ENCODE measurements around the gene ZPBP2.
"Not testable (repeated sequence)": the region's sequence is repeated elsewhere in the genome, so short reads cannot be mapped to it uniquely, and the experiment has no call there.

Gene ZPBP2

GRCh38 chr17:39867880-39868553 lies at the start of gene ZPBP2:
Gene ZPBP2 (plus strand): TSS chr17:39868202. CDS start chr17:39868355, 153 bp downstream.
- peak in 1 of 2 donors; percentile 53 for DNase-seq

GRCh38 chr17:39818358-39819000 lies 49.5 kb upstream of the ZPBP2 start:
- DNase-seq = peak; percentile 42 to 58

GRCh38 chr17:39820541-39820940 lies 47.5 kb upstream of the ZPBP2 start:
- DNase-seq = no peak

GRCh38 chr17:39820987-39821386 lies 47.0 kb upstream of the ZPBP2 start:
- DNase-seq = no peak

DNA sequence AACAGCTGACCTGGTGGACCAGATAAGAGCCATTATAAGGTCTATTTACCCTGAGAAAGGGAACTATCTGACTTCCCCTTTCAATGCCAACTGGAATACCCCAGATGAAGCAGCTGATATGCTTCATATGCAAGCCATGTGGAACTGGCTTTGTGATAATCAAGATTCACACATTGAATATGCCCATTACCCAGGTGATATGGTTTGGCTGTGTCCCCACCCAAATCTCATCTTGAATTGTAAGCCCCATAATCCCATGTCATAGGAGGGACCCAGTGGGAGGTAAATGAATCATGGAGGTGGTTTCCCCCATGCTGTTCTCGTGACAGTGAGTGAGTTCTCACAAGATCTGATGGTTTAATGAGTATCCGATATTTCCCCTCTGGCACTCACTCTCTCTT lies 46.0 kb upstream of the ZPBP2 start:
- DNase-seq = no peak

GRCh38 chr17:39823407-39824054 lies 44.5 kb upstream of the ZPBP2 start:
- no peak for DNase-seq

GRCh38 chr17:39826334-39826733 lies 41.7 kb upstream of the ZPBP2 start:
- no peak for DNase-seq

- no peak for DNase-seq
These were observed 39.6 kb upstream of the ZPBP2 start for GRCh38 chr17:39828443-39828842.

DNA sequence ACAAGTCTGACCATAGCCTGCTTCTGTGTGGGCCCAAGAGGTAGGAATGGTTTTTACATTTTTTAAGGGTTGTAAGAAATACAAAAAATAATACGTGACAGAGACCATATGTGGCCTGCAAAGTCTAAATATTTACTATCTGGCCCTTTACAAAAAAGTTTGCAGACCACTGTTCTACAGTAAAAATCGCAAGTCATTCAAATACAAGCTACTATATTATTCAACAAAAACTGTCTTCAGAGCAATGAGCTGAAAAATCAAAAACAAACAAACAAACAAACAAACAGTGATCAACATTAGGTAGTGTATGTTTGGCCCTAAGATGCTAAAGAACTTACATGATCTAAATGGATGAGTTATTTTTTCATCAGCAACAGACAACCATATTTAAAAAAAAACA lies 36.4 kb upstream of the ZPBP2 start:
- DNase-seq = no peak

DNA sequence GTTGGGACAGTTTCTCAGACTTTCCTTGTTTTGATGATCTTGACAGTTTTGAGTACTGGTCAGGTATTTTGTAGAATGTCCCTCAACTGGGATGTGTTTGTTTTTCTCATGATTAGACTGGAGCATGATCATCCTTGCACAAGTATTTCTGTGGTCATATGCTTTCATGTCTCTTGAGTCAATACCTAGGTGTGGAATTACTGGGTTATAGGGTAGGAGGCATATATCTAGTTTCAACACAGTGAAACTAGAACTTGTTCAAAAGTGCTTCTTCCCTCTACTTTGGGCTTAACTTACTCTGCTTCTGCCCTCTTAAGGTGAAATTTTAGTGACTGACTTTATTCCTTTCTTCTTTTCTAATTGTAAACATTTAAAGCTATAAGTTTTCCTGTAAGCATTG lies 34.0 kb upstream of the ZPBP2 start:
- no peak for DNase-seq

GRCh38 chr17:39835038-39835786 lies 32.8 kb upstream of the ZPBP2 start:
- no peak for DNase-seq

DNA sequence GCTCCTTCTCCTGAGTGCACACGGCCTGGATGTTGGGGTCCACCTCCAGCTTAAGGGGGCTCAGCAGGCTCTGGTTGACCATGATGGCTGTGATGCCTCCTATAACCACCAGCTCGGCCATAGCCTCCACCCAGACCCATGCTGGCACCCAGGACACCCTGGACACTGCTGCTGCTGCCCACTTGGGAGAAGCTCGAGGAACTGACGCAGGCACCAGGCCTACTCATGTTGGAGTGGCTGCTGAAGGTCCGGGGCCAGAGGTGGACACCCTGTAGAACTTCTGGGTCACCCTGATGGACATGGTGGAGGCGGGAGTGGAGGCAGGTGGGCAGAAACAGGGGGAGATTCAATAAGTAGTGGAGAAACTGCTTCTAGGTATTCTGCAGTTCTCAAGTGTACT lies 31.9 kb upstream of the ZPBP2 start:
- no peak for DNase-seq

DNA sequence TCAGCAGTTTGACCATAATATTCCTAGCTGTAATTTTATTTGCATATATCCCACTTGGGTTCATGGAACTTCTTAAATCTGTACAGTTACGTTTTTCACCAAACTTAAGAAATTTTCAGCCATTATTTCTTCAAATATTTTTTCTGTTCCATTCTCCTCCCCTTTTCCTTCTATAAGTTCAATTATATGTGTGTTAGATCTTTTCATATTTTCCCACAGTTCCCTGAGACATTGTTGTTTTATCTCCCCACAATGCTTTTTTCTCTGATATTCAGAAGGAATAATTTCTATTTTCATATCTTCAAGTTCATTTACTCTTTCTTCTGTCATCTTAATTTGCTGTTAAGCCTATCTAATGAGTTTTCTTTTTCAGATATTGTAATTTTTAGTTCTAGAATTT lies 29.9 kb upstream of the ZPBP2 start:
- no peak for DNase-seq

- no peak for DNase-seq
These were observed 29.2 kb upstream of the ZPBP2 start for GRCh38 chr17:39838784-39839183.

GRCh38 chr17:39841134-39841683 lies 26.8 kb upstream of the ZPBP2 start:
- DNase-seq = no peak

DNA sequence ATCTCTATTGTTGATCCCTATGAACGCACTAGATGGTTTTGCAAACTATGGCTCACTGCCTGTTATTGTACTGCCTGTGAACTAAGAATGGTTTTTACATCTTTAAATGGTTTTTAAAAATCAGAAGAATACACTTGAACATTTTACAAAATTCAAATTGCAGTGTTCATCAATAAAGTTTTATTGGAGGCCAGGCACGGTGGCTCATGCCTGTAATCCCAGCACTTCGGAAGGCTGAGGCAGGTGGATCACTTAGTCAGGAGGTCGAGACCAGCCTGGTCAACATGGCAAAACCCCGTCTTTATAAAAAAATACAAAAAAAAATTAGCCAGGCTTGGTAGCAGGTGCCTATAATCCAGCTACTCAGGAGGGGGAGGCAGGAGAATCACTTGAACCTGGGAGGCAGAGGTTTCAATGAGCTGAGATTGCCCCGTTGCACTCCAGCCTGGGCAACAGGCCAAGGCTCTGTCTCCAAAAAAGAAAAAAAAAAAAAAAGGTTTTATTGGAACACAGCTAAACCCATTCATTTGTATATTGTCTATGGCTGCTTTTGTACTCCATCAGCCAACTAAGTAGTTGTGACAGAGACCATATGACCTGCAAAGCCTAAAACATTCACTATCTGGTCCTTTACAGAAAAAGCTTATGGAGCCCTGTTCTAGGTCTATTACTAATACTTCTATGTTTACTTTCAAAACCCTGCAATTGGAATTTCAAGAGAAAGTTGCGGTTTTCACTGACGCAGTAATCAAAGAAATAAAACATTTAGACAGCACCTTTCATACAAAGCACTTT lies 22.8 kb upstream of the ZPBP2 start:
- DNase-seq = no peak

GRCh38 chr17:39846205-39846604 lies 21.8 kb upstream of the ZPBP2 start:
- no peak for DNase-seq

GRCh38 chr17:39848600-39848999 lies 19.4 kb upstream of the ZPBP2 start:
- no peak for DNase-seq

- DNase-seq = not testable (repeated sequence)
These were observed 17.8 kb upstream of the ZPBP2 start for GRCh38 chr17:39850186-39850585.

DNA sequence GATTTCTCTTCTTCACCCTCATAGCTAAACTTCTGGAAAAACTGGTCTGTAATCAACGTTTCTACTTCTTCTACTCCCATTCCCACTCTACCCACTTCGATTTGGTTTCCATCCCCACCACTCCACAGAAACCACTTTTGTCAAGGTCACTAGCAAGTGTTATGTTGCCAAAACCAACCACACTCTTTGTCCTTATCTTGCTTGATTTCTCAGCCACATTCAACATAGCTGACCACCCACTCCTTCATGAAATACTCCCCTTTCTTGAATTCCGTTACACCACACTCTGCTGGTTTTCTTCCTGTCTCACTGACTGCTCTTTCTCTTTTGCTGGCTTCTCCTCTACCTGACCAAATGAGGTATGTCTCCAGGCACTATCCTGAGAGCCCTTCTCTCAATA lies 15.8 kb upstream of the ZPBP2 start:
- no peak for DNase-seq

DNA sequence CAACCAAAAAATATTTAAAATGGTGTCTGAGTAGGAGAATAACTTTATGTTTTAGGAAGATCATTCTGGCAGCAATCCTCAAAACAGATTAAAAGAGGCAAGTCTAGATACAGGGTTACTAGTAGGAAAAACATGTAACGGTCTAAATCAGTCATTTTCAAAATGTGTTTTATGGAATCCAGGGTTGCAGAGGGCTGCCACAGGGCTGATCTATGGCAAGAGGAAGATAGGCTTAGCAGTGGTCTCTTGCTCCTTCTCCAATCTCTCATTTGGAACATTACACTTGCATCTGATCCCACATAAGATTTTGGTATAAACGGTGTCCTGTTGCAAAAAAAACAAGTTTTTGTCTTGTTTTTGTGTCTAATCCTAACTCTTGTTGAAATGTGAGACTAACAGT lies 13.1 kb upstream of the ZPBP2 start:
- DNase-seq = no peak

GRCh38 chr17:39855911-39856649 lies 11.9 kb upstream of the ZPBP2 start:
- DNase-seq = not testable (repeated sequence)
